ENCODE measurements around the gene QSER1. TPM values are rescaled to one million over a fixed set of nuclear protein-coding genes. Genes with fewer than 3 reads are reported as not detected.

The QSER1 gene
- total RNA-seq, 4 donors from 2014 or later, result 19.8 to 29.0 (median 22.7) TPM

DNA sequence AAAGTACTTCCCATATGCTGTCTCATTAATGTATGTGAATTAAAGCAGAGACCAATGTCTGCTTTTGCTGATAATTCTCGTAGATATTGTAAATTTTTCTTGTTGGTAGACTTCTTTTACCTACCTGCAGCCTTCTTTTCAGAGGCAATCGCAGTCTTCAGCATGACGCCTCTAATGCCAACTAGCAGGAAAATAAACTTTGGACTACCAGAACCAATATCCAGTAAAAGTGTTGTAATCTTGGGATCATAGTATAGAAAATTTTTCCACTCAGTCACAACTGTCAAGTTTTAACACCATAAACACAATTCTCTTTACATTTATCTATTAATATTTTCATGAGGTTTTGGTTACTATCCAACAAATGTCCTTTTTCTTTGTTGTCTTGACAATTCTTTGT lies 125.4 kb downstream of the QSER1 start:
- no peak overlapping the region for H3K4me3 ChIP-seq

GRCh38 chr11:33018840-33019239 lies 126.2 kb downstream of the QSER1 start:
- no peak for TF ChIP-seq EP300 (IDR thresholded peaks at IDR 0.05)
- TF ChIP-seq CTCF (IDR thresholded peaks at IDR 0.05), result no peak
- TF ChIP-seq POLR2A (IDR thresholded peaks at IDR 0.05), result no peak
- TF ChIP-seq POLR2AphosphoS5 (IDR thresholded peaks at IDR 0.05), result no peak
- Histone ChIP-seq H3K27ac (no peak overlapping the region), H3K4me3 (no peak overlapping the region), H3K4me1 (peaks cover 0 to 24% (median 0%) of the 10 kb centered on the region in 3 donors), H3K9me3 (no peaks in the 10 kb centered on the region), H3K27me3 (no peaks in the 10 kb centered on the region), H3K36me3 (no peaks in the 10 kb centered on the region)
- ATAC-seq, result no peak
- 89 to 91% methylated on average over 3 to 6 of the region's 6 CpGs for WGBS, 2 donors (ENCODE audit: low coverage in 1 of 2)

More for the DNA sequence above, 125.4 kb downstream of the QSER1 start:
- H3K36me3 ChIP-seq, result no peaks in the 10 kb centered on the region
- H3K9me3 ChIP-seq, result no peaks in the 10 kb centered on the region
- ATAC-seq, result no peak
- no peak overlapping the region for H3K27ac ChIP-seq
- 77 to 94% methylated on average over 3 of the region's 3 CpGs for WGBS, 2 donors (ENCODE audit: low coverage in 1 of 2)
- H3K27me3 ChIP-seq, result no peaks in the 10 kb centered on the region
- no peak for TF ChIP-seq POLR2AphosphoS5 (IDR thresholded peaks at IDR 0.05)
- TF ChIP-seq EP300 (IDR thresholded peaks at IDR 0.05), result no peak
- no peak for TF ChIP-seq CTCF (IDR thresholded peaks at IDR 0.05)
- TF ChIP-seq POLR2A (IDR thresholded peaks at IDR 0.05), result no peak
- H3K4me1 ChIP-seq, result peaks cover 0 to 24% (median 0%) of the 10 kb centered on the region in 3 donors

GRCh38 chr11:33021501-33021900 lies 128.9 kb downstream of the QSER1 start:
- ATAC-seq, result no peak
- H3K9me3 ChIP-seq, result no peaks in the 10 kb centered on the region
- no peak for TF ChIP-seq POLR2A (IDR thresholded peaks at IDR 0.05)
- TF ChIP-seq EP300 (IDR thresholded peaks at IDR 0.05), result no peak
- TF ChIP-seq CTCF (IDR thresholded peaks at IDR 0.05), result no peak
- no peak for TF ChIP-seq POLR2AphosphoS5 (IDR thresholded peaks at IDR 0.05)
- 90 to 100% methylated on average over 1 of the region's 1 CpG for WGBS, 2 donors (ENCODE audit: low coverage in 1 of 2)
- no peaks in the 10 kb centered on the region for H3K27me3 ChIP-seq
- peaks cover 0 to 11% (median 0%) of the 10 kb centered on the region in 3 donors for H3K4me1 ChIP-seq
- H3K4me3 ChIP-seq, result no peak overlapping the region
- no peaks in the 10 kb centered on the region for H3K36me3 ChIP-seq
- no peak overlapping the region for H3K27ac ChIP-seq

GRCh38 chr11:33021937-33022336 lies 129.3 kb downstream of the QSER1 start:
- H3K27ac ChIP-seq, result no peak overlapping the region
- no peaks in the 10 kb centered on the region for H3K36me3 ChIP-seq
- no peak overlapping the region for H3K4me3 ChIP-seq
- H3K4me1 ChIP-seq, result peaks cover 0 to 7% (median 0%) of the 10 kb centered on the region in 3 donors
- no peak for TF ChIP-seq EP300 (IDR thresholded peaks at IDR 0.05)
- TF ChIP-seq CTCF (IDR thresholded peaks at IDR 0.05), result no peak
- TF ChIP-seq POLR2A (IDR thresholded peaks at IDR 0.05), result no peak
- TF ChIP-seq POLR2AphosphoS5 (IDR thresholded peaks at IDR 0.05), result no peak
- ATAC-seq, result no peak
- no peaks in the 10 kb centered on the region for H3K27me3 ChIP-seq
- 21 to 88% methylated on average over 1 of the region's 1 CpG for WGBS, 2 donors (ENCODE audit: low coverage in 1 of 2)
- H3K9me3 ChIP-seq, result no peaks in the 10 kb centered on the region

DNA sequence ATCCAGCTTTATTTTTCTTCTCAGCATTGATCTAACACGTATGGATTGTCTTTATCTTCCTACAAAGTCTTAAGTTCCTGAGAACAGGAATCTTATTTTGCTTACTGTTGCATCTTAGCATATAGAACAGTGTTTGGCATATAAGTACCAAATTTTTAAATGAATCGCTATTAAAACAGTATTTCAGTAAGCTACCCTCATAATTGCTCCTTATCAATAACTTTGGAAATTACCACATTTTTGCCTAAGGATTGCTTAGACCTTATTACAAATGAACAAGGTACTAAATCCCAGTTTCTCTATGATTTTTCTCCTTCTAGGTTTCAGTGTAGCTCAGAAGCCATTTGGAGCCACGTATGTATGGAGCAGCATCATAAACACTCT lies 132.7 kb downstream of the QSER1 start:
- ATAC-seq, result no peak
- H3K9me3 ChIP-seq, result no peaks in the 10 kb centered on the region
- H3K36me3 ChIP-seq, result no peaks in the 10 kb centered on the region
- WGBS, 2 donors (ENCODE audit: low coverage in 1 of 2), result 73 to 90% methylated on average over 3 of the region's 3 CpGs
- H3K27me3 ChIP-seq, result no peaks in the 10 kb centered on the region
- H3K4me1 ChIP-seq, result peaks cover 0 to 7% (median 0%) of the 10 kb centered on the region in 3 donors
- no peak overlapping the region for H3K27ac ChIP-seq
- TF ChIP-seq EP300 (IDR thresholded peaks at IDR 0.05) (no peak), CTCF (IDR thresholded peaks at IDR 0.05) (no peak), POLR2A (IDR thresholded peaks at IDR 0.05) (no peak), POLR2AphosphoS5 (IDR thresholded peaks at IDR 0.05) (no peak)
- no peak overlapping the region for H3K4me3 ChIP-seq

All from gastroesophageal sphincter (tissue), 4 donors.